H1 (cell line): ENCODE measurements around the gene TSKU.
A peak's percentile ranks its signal among the peaks of the same experiment; 100 is the strongest.

Source experiments
- ASH2L ChIP-seq: fragments of 200-600, 300-600 bp; sonication (generic); IDR thresholded peaks from one replicate; pipeline ENCODE4 v1.7.1; 2017; ENCODE audit warnings: low read length
- CHD2 ChIP-seq: IDR thresholded peaks from 2 replicates; pipeline ENCODE4 v1.6.1; 2012; ENCODE audit warnings: low read length, improper control_type of control experiment
- CHD7 ChIP-seq: fragments of 300-600 bp; sonication (generic); IDR thresholded peaks from 2 replicates; pipeline ENCODE4 v1.7.1; 2012; ENCODE audit warnings: low read length, moderate library complexity, mild to moderate bottlenecking, inconsistent platforms; ENCODE audit not compliant: insufficient replicate concordance
- JUND ChIP-seq: IDR thresholded peaks from 2 replicates; pipeline ENCODE4 v1.6.1; 2011; ENCODE audit warnings: mild to moderate bottlenecking, improper control_type of control experiment, low read length
- POLR2A ChIP-seq, 2 experiments: IDR thresholded peaks; 1 replicate in 1 of 2; 2 replicates in 1 of 2; pipeline ENCODE4 v1.6.1; 2011; ENCODE audit warnings: low read depth in 2 of 2, low read length in 2 of 2, mild to moderate bottlenecking in 2 of 2; ENCODE audit errors: control extremely low read depth in 1 of 2
- POLR2AphosphoS5 ChIP-seq: IDR thresholded peaks from 2 replicates; pipeline ENCODE4 v1.6.1; 2011; ENCODE audit warnings: low read depth, low read length
- RFX5 ChIP-seq: IDR thresholded peaks from 2 replicates; pipeline ENCODE4 v1.6.1; 2011; ENCODE audit warnings: low read depth, low read length, improper control_type of control experiment, borderline replicate concordance
- TBP ChIP-seq: IDR thresholded peaks from 2 replicates; pipeline ENCODE4 v1.6.1; 2011; ENCODE audit warnings: low read depth, low read length, improper control_type of control experiment
- TF ChIP-seq, protein P1 (sequence below), 3 experiments: IDR thresholded peaks; 1 replicate in 2 of 3; 2 replicates in 1 of 3; pipeline versions ENCODE4 v1.5.1 to v1.6.1; 2011; ENCODE audit warnings: low read length in 3 of 3, mild to moderate bottlenecking in 3 of 3, inconsistent platforms in 2 of 3, low read depth in 1 of 3, moderate library complexity in 1 of 3; ENCODE audit not compliant: insufficient read depth in 1 of 3; ENCODE audit errors: control extremely low read depth in 1 of 3

- TF ChIP-seq POLR2A (IDR thresholded peaks at IDR 0.05; ENCODE audit: control extremely low read depth in 1 of 2, low read depth in 2 of 2, low read length in 2 of 2) (no peak), JUND (no peak), CHD7 (no peak), POLR2AphosphoS5 (no peak), TBP (no peak; the same call in 1 of the 2 replicates), ASH2L (peak; percentile 69), CHD2 (no peak), RFX5 (no peak)
- TF ChIP-seq, protein P1, sequence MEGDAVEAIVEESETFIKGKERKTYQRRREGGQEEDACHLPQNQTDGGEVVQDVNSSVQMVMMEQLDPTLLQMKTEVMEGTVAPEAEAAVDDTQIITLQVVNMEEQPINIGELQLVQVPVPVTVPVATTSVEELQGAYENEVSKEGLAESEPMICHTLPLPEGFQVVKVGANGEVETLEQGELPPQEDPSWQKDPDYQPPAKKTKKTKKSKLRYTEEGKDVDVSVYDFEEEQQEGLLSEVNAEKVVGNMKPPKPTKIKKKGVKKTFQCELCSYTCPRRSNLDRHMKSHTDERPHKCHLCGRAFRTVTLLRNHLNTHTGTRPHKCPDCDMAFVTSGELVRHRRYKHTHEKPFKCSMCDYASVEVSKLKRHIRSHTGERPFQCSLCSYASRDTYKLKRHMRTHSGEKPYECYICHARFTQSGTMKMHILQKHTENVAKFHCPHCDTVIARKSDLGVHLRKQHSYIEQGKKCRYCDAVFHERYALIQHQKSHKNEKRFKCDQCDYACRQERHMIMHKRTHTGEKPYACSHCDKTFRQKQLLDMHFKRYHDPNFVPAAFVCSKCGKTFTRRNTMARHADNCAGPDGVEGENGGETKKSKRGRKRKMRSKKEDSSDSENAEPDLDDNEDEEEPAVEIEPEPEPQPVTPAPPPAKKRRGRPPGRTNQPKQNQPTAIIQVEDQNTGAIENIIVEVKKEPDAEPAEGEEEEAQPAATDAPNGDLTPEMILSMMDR (IDR thresholded peaks at IDR 0.05; ENCODE audit: control extremely low read depth in 1 of 3, insufficient read depth in 1 of 3, low read depth in 1 of 3, low read length in 3 of 3): peak; percentile 80 to 94 (median 87)
Measured at GRCh38 chr11:76807206-76807875, 24.2 kb downstream of the TSKU start.
